HEK293T (cell line): ENCODE data around the gene ASCL5.
A peak's percentile ranks its signal among the peaks of the same experiment; 100 is the strongest.

ENCODE experiments used
- CTCF ChIA-PET: fragments of 350-600 bp; formaldehyde crosslinking; extraction: SDS; loops from one replicate; lab custom pipeline; 2021; ENCODE audit warnings: antibody characterized with exemption, inconsistent platforms; lab: Yijun Ruan, JAX
- POLR2A ChIA-PET: fragments of 350-600 bp; formaldehyde crosslinking; extraction: SDS; loops from one replicate; lab custom pipeline; 2020; ENCODE audit warnings: antibody characterized with exemption, inconsistent platforms; lab: Yijun Ruan, JAX
- DNase-seq: peaks from one replicate; pipeline ENCODE4 v3.0.0; 2012; ENCODE audit warnings: mixed read lengths; ENCODE audit errors: extremely low spot score
- ARNT ChIP-seq: fragments of 450-650 bp; IDR thresholded peaks from 2 replicates; pipeline ENCODE4 v1.6.1; 2017; ENCODE audit warnings: mild to moderate bottlenecking
- BHLHE40 ChIP-seq: fragments of 450-650 bp; IDR thresholded peaks from 2 replicates; pipeline ENCODE4 v1.6.1; 2016; ENCODE audit warnings: mild to moderate bottlenecking, moderate library complexity, borderline replicate concordance
- CTBP1 ChIP-seq: fragments of 450-650 bp; IDR thresholded peaks from 2 replicates; pipeline ENCODE4 v1.6.1; 2016; ENCODE audit warnings: borderline replicate concordance
- ELF4 ChIP-seq: fragments of 450-650 bp; IDR thresholded peaks from 2 replicates; pipeline ENCODE4 v1.6.1; 2017; ENCODE audit warnings: antibody characterized with exemption
- FOXA1 ChIP-seq: fragments of 450-650 bp; IDR thresholded peaks from 2 replicates; pipeline ENCODE4 v1.6.1; 2016; ENCODE audit warnings: mild to moderate bottlenecking
- FOXK2 ChIP-seq: fragments of 450-650 bp; IDR thresholded peaks from 2 replicates; pipeline ENCODE4 v1.6.1; 2016; ENCODE audit warnings: mild to moderate bottlenecking
- FOXM1 ChIP-seq: fragments of 450-650 bp; IDR thresholded peaks from 2 replicates; pipeline ENCODE4 v1.6.1; 2017; ENCODE audit warnings: mild to moderate bottlenecking, borderline replicate concordance
- HDGF ChIP-seq: fragments of 450-650 bp; IDR thresholded peaks from 2 replicates; pipeline ENCODE4 v1.6.1; 2017; ENCODE audit warnings: antibody characterized with exemption, borderline replicate concordance
- L3MBTL2 ChIP-seq: fragments of 450-650 bp; conservative IDR thresholded peaks from 2 replicates; pipeline ENCODE4 v1.6.1; 2016; ENCODE audit warnings: mild to moderate bottlenecking
- LEF1 ChIP-seq: fragments of 450-650 bp; IDR thresholded peaks from 2 replicates; pipeline ENCODE4 v1.6.1; 2017; ENCODE audit warnings: mild to moderate bottlenecking, borderline replicate concordance
- NFRKB ChIP-seq: fragments of 450-650 bp; IDR thresholded peaks from 2 replicates; pipeline ENCODE4 v1.6.1; 2016; ENCODE audit warnings: mild to moderate bottlenecking, moderate library complexity
- SP1 ChIP-seq: fragments of 450-650 bp; IDR thresholded peaks from 2 replicates; pipeline ENCODE4 v1.6.1; 2017
- SUZ12 ChIP-seq: fragments of 450-650 bp; IDR thresholded peaks from 2 replicates; pipeline ENCODE4 v1.6.1; 2016; ENCODE audit warnings: mild to moderate bottlenecking
- TARDBP ChIP-seq: fragments of 450-650 bp; IDR thresholded peaks from 2 replicates; pipeline ENCODE4 v1.6.1; 2016
- ZNF384 ChIP-seq: fragments of 450-650 bp; IDR thresholded peaks from 2 replicates; pipeline ENCODE4 v1.6.1; 2016
- TF ChIP-seq, protein P1 (sequence below): fragments of 450-650 bp; IDR thresholded peaks from 2 replicates; pipeline ENCODE4 v1.6.1; 2016

ASCL5 gene

DNA sequence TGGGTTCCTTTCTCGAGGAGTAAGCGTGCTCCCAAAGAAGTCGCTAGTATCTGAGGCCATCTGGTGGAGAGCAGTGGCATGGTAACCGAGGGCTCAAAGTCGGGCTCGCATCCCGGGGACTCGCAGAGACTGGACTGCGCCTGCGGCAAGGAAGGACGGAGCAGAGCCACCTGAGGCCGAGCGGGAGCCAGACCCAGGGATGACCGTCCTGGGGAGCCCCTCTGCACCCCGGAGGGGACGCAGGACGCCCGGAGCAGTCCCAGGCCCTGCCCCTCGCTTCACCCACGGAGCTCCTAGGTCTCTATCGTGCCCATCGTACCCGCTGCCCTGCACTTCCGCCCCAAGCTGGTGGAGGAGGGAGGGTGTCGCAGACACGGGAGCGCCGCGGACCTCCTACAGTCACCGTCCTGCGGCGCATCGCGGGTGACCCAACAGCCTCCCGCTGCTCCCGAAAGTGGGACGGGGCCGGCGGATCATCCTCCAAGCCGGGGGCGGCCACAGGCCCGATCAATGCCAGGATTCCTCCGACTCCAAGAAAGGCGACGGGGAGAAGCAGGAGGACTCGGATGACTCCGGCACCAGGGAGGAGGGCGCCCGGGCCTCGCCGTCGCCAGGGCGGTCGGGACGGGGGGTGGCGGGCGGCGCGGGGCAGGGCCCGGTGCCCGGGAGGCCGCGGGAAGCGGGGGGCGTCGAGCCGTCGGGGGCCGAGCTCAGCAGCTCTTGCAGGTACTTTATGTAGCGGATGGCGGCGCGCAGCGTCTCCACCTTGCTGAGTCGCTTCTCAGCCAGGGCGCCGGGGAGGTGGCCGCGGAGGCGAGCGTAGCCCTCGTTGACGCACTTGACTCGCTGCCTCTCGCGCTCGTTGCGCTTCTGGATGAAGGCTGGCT is 12.5 kb downstream of the ASCL5 start:
- ChIA-PET POLR2A (no interaction called here), CTCF (interaction anchor here (1.0 to 2.2 kb wide), 6 partner anchors 12 to 224 kb away, joined by 4 to 17 read pairs (median 6); no protein-coding TSS in a partner anchor)
- TF ChIP-seq HDGF (no peak), FOXA1 (no peak), BHLHE40 (no peak), ZNF384 (no peak), TARDBP (no peak)
- TF ChIP-seq, protein P1, sequence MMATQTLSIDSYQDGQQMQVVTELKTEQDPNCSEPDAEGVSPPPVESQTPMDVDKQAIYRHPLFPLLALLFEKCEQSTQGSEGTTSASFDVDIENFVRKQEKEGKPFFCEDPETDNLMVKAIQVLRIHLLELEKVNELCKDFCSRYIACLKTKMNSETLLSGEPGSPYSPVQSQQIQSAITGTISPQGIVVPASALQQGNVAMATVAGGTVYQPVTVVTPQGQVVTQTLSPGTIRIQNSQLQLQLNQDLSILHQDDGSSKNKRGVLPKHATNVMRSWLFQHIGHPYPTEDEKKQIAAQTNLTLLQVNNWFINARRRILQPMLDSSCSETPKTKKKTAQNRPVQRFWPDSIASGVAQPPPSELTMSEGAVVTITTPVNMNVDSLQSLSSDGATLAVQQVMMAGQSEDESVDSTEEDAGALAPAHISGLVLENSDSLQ, result no peak
- DNase-seq, result peak; percentile 96

DNA sequence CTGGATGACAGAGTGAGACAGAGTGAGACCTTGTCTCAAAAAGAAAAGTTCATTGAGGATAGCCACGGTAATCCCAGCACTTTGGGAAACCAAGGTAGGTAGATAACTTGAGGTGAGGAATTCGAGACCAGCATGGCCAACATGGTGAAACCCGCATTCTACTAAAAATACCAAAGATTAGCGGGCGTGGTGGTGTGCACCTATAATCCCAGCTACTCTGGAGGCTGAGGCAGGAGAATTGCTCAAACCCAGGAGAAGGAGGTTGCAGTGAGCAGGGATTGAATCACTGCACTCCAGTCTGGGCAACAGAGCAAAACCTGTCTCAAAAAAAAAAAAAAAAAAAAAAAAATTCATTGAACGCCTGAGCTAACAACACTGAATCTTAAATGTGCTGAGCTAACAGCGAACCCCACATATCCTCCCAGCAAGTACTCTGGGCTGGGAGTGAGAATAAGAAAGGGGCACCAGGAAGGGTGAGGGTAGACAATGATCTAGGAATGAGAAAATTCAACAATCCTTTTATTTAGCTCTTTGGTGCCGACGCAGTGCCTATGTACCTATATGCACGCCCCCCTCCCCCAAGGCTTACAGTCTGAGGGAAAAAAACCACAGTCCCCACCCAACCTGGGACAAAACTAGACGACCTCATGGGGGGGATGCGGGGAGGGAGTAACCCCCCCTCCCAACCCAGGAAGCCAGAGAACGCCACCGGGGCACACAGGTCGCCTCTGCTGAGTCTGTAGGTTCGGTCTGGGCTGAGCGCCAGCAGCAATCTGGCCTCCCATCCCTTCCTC is 13.3 kb downstream of the ASCL5 start:
- CTCF ChIA-PET, result interaction anchor here (0.6 to 2.2 kb wide), 10 partner anchors 11 to 223 kb away, joined by 3 to 17 read pairs (median 4); no protein-coding TSS in a partner anchor

DNA sequence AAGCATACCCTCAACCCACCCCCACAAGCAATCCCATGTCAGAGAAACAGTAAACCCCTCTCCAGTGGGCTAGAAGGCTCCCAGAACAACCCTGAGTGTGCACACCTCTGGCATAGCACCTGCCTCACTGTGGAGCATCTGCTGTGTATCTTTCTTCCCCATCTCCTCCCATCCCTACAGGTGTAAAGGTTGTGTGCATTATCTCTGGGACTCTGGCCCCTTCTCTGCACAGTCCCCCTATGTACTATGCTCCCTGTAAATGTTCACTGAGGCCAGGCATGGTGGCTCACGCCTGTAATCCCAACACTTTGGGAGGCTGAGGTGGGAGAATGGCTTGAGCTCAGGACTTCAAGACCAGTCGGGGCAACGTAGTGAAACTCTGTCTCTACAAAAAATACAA is 14.1 kb downstream of the ASCL5 start:
- CTCF ChIA-PET, result interaction anchor here (0.8 to 2.2 kb wide), 4 partner anchors 93 to 222 kb away, joined by 3 to 17 read pairs (median 5); no protein-coding TSS in a partner anchor
- POLR2A ChIA-PET, result no interaction called here

More for the DNA sequence above, 13.3 kb downstream of the ASCL5 start:
- DNase-seq, result no peak
- no peak for TF ChIP-seq SP1
- no peak for TF ChIP-seq FOXA1
- no peak for TF ChIP-seq LEF1
- TF ChIP-seq CTBP1, result no peak
- peak; percentile 51; the same call in 1 of the 2 replicates for TF ChIP-seq ZNF384
- no peak for TF ChIP-seq ARNT
- peak; percentile 68 for TF ChIP-seq L3MBTL2
- TF ChIP-seq HDGF, result no peak
- POLR2A ChIA-PET, result no interaction called here

GRCh38 chr1:201112173-201112731 is 14.7 kb downstream of the ASCL5 start, which contains the start of gene CACNA1S:
Gene CACNA1S (minus strand): TSS chr1:201112426. CDS start chr1:201112339, 87 bp downstream.
- ChIA-PET POLR2A (no interaction called here), CTCF (no interaction called here)
- no peak for DNase-seq
- TF ChIP-seq TARDBP, result no peak
- TF ChIP-seq FOXM1, result no peak
- no peak for TF ChIP-seq ARNT
- no peak for TF ChIP-seq ELF4
- TF ChIP-seq, protein P1, result no peak
- no peak for TF ChIP-seq L3MBTL2
- TF ChIP-seq SUZ12, result no peak

More for the DNA sequence above, 14.1 kb downstream of the ASCL5 start:
- TF ChIP-seq, protein P1, result no peak
- no peak for TF ChIP-seq L3MBTL2
- TF ChIP-seq ELF4, result no peak
- TF ChIP-seq ZNF384, result no peak
- TF ChIP-seq TARDBP, result no peak
- TF ChIP-seq NFRKB, result no peak
- TF ChIP-seq SUZ12, result no peak
- no peak for TF ChIP-seq ARNT
- TF ChIP-seq FOXM1, result no peak
- no peak for TF ChIP-seq CTBP1
- TF ChIP-seq FOXA1, result no peak
- no peak for TF ChIP-seq FOXK2
- TF ChIP-seq BHLHE40, result no peak
- no peak for TF ChIP-seq HDGF
- no peak for DNase-seq

DNA sequence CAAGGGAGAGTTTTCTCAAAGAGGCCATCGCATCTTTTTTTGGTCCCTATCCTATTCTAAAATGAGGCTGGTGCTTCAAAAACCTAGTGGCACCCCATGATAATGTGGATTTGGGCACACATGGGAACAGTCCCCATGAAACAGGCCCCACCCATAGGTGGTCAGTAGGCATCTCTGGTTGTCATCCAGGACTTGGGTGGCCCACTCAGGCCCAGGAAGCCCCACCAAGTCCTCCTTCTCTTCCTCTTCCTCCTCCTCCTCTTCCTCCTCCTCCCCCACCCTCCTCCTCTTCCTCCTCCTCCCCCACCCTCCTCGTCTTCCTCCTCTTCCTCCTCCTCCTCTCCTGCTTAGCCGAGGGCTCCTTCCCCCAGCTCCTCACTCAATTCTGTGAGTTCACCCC is 15.3 kb downstream of the ASCL5 start:
- no peak for TF ChIP-seq ARNT
- no peak for TF ChIP-seq FOXK2
- no peak for TF ChIP-seq ELF4
- TF ChIP-seq SP1, result no peak
- TF ChIP-seq ZNF384, result no peak
- no peak for TF ChIP-seq SUZ12
- TF ChIP-seq FOXM1, result no peak
- no peak for TF ChIP-seq CTBP1
- TF ChIP-seq TARDBP, result no peak
- TF ChIP-seq NFRKB, result no peak
- no peak for TF ChIP-seq FOXA1
- TF ChIP-seq LEF1, result no peak
- TF ChIP-seq BHLHE40, result no peak
- TF ChIP-seq, protein P1, result no peak
- TF ChIP-seq L3MBTL2, result no peak
- TF ChIP-seq HDGF, result no peak
- ChIA-PET CTCF (no interaction called here), POLR2A (no interaction called here)
- DNase-seq, result no peak
